Jurkat, Clone E6-1 (cell line): Measurements from ENCODE around the gene RNF25.
"Not testable (repeated sequence)": the region's sequence is repeated elsewhere in the genome, so short reads cannot be mapped to it uniquely, and the experiment has no call there.

Experiments
- DNase-seq: peaks from one replicate; pipeline ENCODE4 v3.0.0-alpha.2; 2011; ENCODE audit warnings: low read depth, low spot score
- H3K4me3 ChIP-seq: 2 replicates; pipeline ENCODE4 v1.5.1; 2011; ENCODE audit warnings: mild to moderate bottlenecking, low read length, control low read depth, moderate library complexity

RNF25 gene

GRCh38 chr2:218687400-218688060, 15.7 kb upstream of the RNF25 start:
- DNase-seq = peak; percentile 77

GRCh38 chr2:218680061-218680460, 8.3 kb upstream of the RNF25 start:
- H3K4me3 ChIP-seq = no peak overlapping the region
- no peak for DNase-seq

More at GRCh38 chr2:218687400-218688060, 15.7 kb upstream of the RNF25 start:
- H3K4me3 ChIP-seq = not testable (repeated sequence)

- DNase-seq = no peak
- no peak overlapping the region for H3K4me3 ChIP-seq
Measured at GRCh38 chr2:218679119-218679518, 7.3 kb upstream of the RNF25 start.

- peak overlapping the region; percentile 84 for H3K4me3 ChIP-seq
- no peak for DNase-seq
Measured at GRCh38 chr2:218671097-218671653, 627 bp downstream of the RNF25 start.

- no peak overlapping the region for H3K4me3 ChIP-seq
- no peak for DNase-seq
Measured at GRCh38 chr2:218664653-218665052, 7.1 kb downstream of the RNF25 start.

GRCh38 chr2:218663901-218664300, 7.9 kb downstream of the RNF25 start:
- H3K4me3 ChIP-seq = no peak overlapping the region
- no peak for DNase-seq

- H3K4me3 ChIP-seq = no peak overlapping the region
- no peak for DNase-seq
Measured at GRCh38 chr2:218662827-218663226, 9.0 kb downstream of the RNF25 start.

GRCh38 chr2:218662377-218662776, 9.4 kb downstream of the RNF25 start:
- H3K4me3 ChIP-seq = no peak overlapping the region
- no peak for DNase-seq

- peak overlapping the region; percentile 92 for H3K4me3 ChIP-seq
- no peak for DNase-seq
Measured at GRCh38 chr2:218659988-218660358, 11.8 kb downstream of the RNF25 start.

- H3K4me3 ChIP-seq = peak within 1 kb of the TSS; percentile 92
- DNase-seq = peak; percentile 89
Measured at GRCh38 chr2:218659258-218659987, 12.4 kb downstream of the RNF25 start, which contains the start of the genes BCS1L and ZNF142. BCS1L (plus strand) TSS chr2:218659683; CDS start chr2:218660988, 1,305 bp downstream. ZNF142 (minus strand) TSS chr2:218659623; CDS start chr2:218656429, 3,194 bp downstream.

- peak overlapping the region; percentile 92 for H3K4me3 ChIP-seq
- DNase-seq = peak; percentile 28
Measured at GRCh38 chr2:218658671-218659257, 13.0 kb downstream of the RNF25 start.

- no peak for DNase-seq
- no peak overlapping the region for H3K4me3 ChIP-seq
Measured at GRCh38 chr2:218655751-218656150, 16.1 kb downstream of the RNF25 start.

GRCh38 chr2:218648787-218649100, 23.1 kb downstream of the RNF25 start:
- DNase-seq = no peak
- H3K4me3 ChIP-seq = no peak overlapping the region

GRCh38 chr2:218648088-218648786, 23.6 kb downstream of the RNF25 start:
- no peak overlapping the region for H3K4me3 ChIP-seq
- peak; percentile 58 for DNase-seq

GRCh38 chr2:218645126-218645525, 26.7 kb downstream of the RNF25 start:
- DNase-seq = no peak
- H3K4me3 ChIP-seq = no peak overlapping the region

- no peak overlapping the region for H3K4me3 ChIP-seq
- peak; percentile 82 for DNase-seq
Measured at GRCh38 chr2:218644721-218645120, 27.1 kb downstream of the RNF25 start.

- no peak overlapping the region for H3K4me3 ChIP-seq
- no peak for DNase-seq
Measured at GRCh38 chr2:218643751-218644310, 28.0 kb downstream of the RNF25 start.

- no peak for DNase-seq
- H3K4me3 ChIP-seq = no peak overlapping the region
Measured at GRCh38 chr2:218642786-218643185, 29.0 kb downstream of the RNF25 start.

GRCh38 chr2:218642121-218642656, 29.6 kb downstream of the RNF25 start:
- H3K4me3 ChIP-seq = no peak overlapping the region
- no peak for DNase-seq
